Left lung (tissue), 10 donors: Measurements from ENCODE around the gene HOXA6. TPM values are rescaled to one million over a fixed set of nuclear protein-coding genes. Genes with fewer than 3 reads are reported as not detected.

Experiments used
- ATAC-seq: fragments of 200-7000 bp; cut with Tn5 transposase; one replicate; pipeline ENCODE4 v1.9.1; 2020; ENCODE audit warnings: moderate library complexity
- DNase-seq, 4 donors: peaks; one replicate each; pipeline ENCODE4 v3.0.0-alpha.2; 2013 to 2020
- H3K27ac ChIP-seq, 2 donors: fragments of 200-600 bp; sonication (generic) in 1 of 2; one replicate each; pipeline versions ENCODE4 v1.5.0 to v1.8.0; 2020 to 2021
- H3K27me3 ChIP-seq, 2 donors: fragments of 200-600 bp; sonication (generic) in 1 of 2; one replicate each; pipeline versions ENCODE4 v1.5.0 to v1.8.0; 2020 to 2021
- H3K36me3 ChIP-seq, 2 donors: fragments of 200-600 bp; sonication (generic) in 1 of 2; one replicate each; pipeline versions ENCODE4 v1.5.0 to v1.8.0; 2020 to 2021
- H3K4me1 ChIP-seq, 2 donors: fragments of 200-600 bp; one replicate each; pipeline ENCODE4 v1.8.0; 2021
- H3K4me3 ChIP-seq, 2 donors: fragments of 200-600 bp; sonication (generic) in 1 of 2; one replicate each; pipeline versions ENCODE4 v1.5.0 to v1.8.0; 2020 to 2021; ENCODE audit warnings: mild to moderate bottlenecking in 1 of 2
- H3K9me3 ChIP-seq, 2 donors: fragments of 200-600 bp; sonication (generic) in 1 of 2; one replicate each; pipeline versions ENCODE4 v1.5.0 to v1.8.0; 2020 to 2021
- CTCF ChIP-seq, 2 donors: fragments of 200-600 bp; sonication (generic) in 1 of 2; IDR thresholded peaks; one replicate each; pipeline versions ENCODE4 v1.5.0 to v1.8.0; 2021; ENCODE audit warnings: antibody characterized with exemption in 2 of 2
- intact Hi-C, 2 donors: fragments of 100-400 bp; cut with DNase I; formaldehyde crosslinking; loops; one replicate each; pipeline versions ENCODE4 v1.11.2 to v1.14.2; 2022
- polyA plus RNA-seq, 6 donors: library from polyadenylated mRNA; unstranded; fragments of 120-200 nt; gene quantifications; one replicate each; pipeline ENCODE4 v1.2.1, GENCODE V29; 2013; ENCODE audit not compliant: insufficient read length in 6 of 6
- total RNA-seq, 2 donors: library from RNA; stranded (reverse); fragmentation: NEBNext Ultra II Directional; extraction: Animal tissue kit (Norgen Biotek cat#: 25700); gene quantifications; one replicate each; pipeline ENCODE4 v1.2.1, GENCODE V29; 2021
- donor health status: DM: no; HTN: yes; CAD: no.
- donor health status: DM: no; HTN: no; CAD: no.

The HOXA6 gene
- total and polyA plus RNA-seq, 8 donors, result 3.5 to 16.2 (median 14.2) TPM

DNA sequence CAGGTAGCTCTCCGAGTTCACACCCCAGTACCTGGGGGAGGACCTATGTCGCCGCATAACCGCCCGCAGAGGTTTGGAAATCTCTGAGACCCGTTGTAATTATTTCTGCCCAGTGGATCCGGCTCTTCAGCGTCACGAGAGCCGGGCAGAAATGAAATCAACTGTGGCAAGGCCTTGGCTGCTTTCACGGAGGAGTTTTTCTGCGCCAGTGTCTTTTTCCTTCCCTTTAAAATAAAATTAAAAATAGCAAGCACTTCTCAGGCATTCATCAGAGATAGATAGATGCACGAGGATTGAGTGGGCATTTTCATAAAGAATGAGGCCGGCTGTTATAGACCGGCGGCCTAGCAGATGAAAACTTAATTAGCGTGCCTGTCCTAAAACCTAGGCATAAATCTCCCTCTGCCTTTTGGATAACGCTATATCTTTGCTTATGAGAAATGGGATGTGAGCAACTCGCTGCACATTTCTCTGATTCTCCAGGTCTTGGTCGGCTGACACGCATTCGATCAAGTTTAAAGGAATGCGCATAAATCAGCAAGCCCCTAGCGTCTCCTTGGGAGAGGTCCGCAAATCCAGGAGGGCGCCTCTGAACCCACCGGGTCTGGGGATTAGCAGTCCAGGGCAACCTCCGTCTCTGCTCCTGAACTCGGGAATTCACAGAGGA is 45.9 kb upstream of the HOXA6 start:
- DNase-seq (no peak), ATAC-seq (no peak)
- no peak for TF ChIP-seq CTCF (IDR thresholded peaks at IDR 0.05)
- peaks cover 100% of the 10 kb centered on the region in 2 donors for H3K27me3 ChIP-seq
- H3K4me3 ChIP-seq, result peak overlapping the region in 1 of 2 donors; percentile 28
- intact Hi-C loops, result no loop called here
- peaks cover 8 to 31% of the 10 kb centered on the region in 2 donors for H3K4me1 ChIP-seq
- H3K27ac ChIP-seq, result no peak overlapping the region
- H3K36me3 ChIP-seq, result no peaks in the 10 kb centered on the region
- no peaks in the 10 kb centered on the region for H3K9me3 ChIP-seq

DNA sequence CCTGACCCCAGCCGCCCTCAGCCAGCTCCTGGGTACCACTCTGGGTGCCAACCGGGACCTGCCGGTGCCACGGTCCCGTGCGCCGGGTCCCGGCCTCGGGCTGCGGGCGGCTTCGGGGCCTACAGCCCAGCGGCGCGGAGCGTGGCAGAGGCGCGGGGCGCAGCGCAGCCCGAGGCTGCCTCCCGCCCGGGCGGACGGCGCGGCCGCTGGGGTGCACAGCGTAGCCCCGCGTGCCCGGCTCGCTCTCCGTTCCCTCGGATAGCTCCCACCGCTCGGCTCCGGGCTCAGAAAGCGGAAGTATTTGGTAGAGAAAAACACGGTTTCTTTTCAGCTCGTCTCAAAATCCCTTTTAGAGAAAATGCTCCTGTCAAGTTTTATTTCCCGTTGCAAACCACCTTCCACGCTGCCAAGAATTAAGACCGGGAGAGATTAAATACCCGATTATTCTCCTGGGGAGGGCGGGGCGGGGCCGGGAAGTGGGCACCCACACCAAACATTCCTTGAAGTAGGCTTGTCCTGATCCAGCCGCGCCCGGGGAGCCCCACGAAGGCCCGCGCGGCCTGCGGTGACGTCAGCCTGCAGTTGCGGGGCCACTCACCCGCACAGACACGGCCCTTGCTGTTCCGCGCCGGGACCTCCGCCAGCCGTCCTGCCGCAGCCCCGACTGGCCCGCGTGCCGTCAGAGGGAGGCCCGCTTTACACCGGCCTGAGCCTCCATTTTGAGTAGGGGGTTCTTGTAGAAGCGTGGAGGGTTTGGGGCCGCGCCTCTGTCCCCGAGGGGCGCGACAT is 45.2 kb upstream of the HOXA6 start:
- Histone ChIP-seq H3K4me1 (peaks cover 8 to 39% of the 10 kb centered on the region in 2 donors), H3K27ac (no peak overlapping the region), H3K27me3 (peaks cover 100% of the 10 kb centered on the region in 2 donors), H3K4me3 (peak overlapping the region in 1 of 2 donors; percentile 28), H3K9me3 (no peaks in the 10 kb centered on the region), H3K36me3 (no peaks in the 10 kb centered on the region)
- intact Hi-C loops, result no loop called here
- ATAC-seq (peak; percentile 57), DNase-seq (peak in 2 of 4 donors; percentile 44 to 85)
- no peak for TF ChIP-seq CTCF (IDR thresholded peaks at IDR 0.05)

GRCh38 chr7:27191833-27192545 is 44.4 kb upstream of the HOXA6 start:
- H3K27ac ChIP-seq, result no peak overlapping the region
- peaks cover 8 to 40% of the 10 kb centered on the region in 2 donors for H3K4me1 ChIP-seq
- H3K4me3 ChIP-seq, result peak overlapping the region in 1 of 2 donors; percentile 28
- H3K9me3 ChIP-seq, result no peaks in the 10 kb centered on the region
- H3K36me3 ChIP-seq, result no peaks in the 10 kb centered on the region
- intact Hi-C loops, result no loop called here
- DNase-seq (peak in 2 of 4 donors; percentile 28 to 72), ATAC-seq (no peak)
- H3K27me3 ChIP-seq, result peaks cover 100% of the 10 kb centered on the region in 2 donors
- TF ChIP-seq CTCF (IDR thresholded peaks at IDR 0.05), result no peak

DNA sequence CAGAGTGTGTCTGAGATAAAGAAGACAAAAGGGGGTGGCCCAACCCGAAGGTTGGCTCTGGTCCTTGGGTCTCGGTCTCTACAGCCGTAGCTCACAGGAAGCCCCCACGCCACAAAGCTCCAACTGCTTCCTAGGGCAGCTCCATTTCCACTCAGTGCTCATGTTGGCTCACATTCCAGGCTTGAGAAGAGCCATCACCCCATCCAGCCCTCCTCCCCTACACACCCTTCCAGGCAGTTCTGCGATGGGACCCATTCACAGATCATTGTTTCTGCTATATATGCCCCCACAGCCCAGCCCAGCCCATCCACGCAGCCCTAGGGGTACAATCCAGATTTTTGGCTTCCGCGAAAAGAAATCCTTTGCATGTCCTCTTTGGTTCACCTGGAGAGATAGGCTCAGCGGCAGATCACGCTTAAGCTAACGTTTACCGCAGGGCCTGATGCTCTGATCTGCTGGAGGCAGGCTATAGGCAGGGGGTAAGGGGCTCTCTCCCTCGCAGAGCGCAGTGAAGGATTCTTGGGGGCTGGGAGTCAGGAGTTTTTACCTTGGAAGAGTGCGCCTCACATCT is 43.7 kb upstream of the HOXA6 start:
- peaks cover 8 to 41% of the 10 kb centered on the region in 2 donors for H3K4me1 ChIP-seq
- no peak overlapping the region for H3K27ac ChIP-seq
- H3K9me3 ChIP-seq, result no peaks in the 10 kb centered on the region
- no peak for TF ChIP-seq CTCF (IDR thresholded peaks at IDR 0.05)
- peak in 1 of 4 donors; percentile 21 for DNase-seq
- H3K4me3 ChIP-seq, result no peak overlapping the region
- H3K36me3 ChIP-seq, result no peaks in the 10 kb centered on the region
- no peak for ATAC-seq
- peaks cover 100% of the 10 kb centered on the region in 2 donors for H3K27me3 ChIP-seq
- intact Hi-C loops, result no loop called here
